WTC11 (cell line): Measurements from ENCODE around the gene ALDOB. TPM values are rescaled to one million over a fixed set of nuclear protein-coding genes. Genes with fewer than 3 reads are reported as not detected.

ENCODE experiments used
- ATAC-seq: fragments of 200-7000 bp; cut with Tn5 transposase; 2 replicates; pipeline ENCODE4 v1.10.0; 2021; ENCODE audit warnings: mild to moderate bottlenecking, moderate library complexity
- CTCF ChIA-PET: fragments of 300-600 bp; sonication (Branson Sonifier 250); formaldehyde crosslinking; loops from one replicate; lab custom pipeline; 2021; ENCODE audit warnings: antibody characterized with exemption; lab: Charles Lee
- POLR2A ChIA-PET: fragments of 350-600 bp; sonication (Branson Sonifier 250); formaldehyde crosslinking; loops from one replicate; lab custom pipeline; 2021; ENCODE audit warnings: antibody characterized with exemption; lab: Charles Lee
- DNase-seq: peaks from one replicate; pipeline ENCODE4 v3.0.0; 2021; ENCODE audit warnings: low spot score
- H3K27ac Mint-ChIP-seq: 2 replicates; pipeline ENCODE4 v1.8.0; 2021; ENCODE audit warnings: mixed read lengths
- H3K27me3 Mint-ChIP-seq: 2 replicates; pipeline ENCODE4 v1.8.0; 2021; ENCODE audit warnings: low read depth, mild to moderate bottlenecking, moderate library complexity, mixed read lengths
- H3K36me3 Mint-ChIP-seq: 2 replicates; pipeline ENCODE4 v1.8.0; 2021; ENCODE audit warnings: mixed read lengths
- H3K4me1 Mint-ChIP-seq: 2 replicates; pipeline ENCODE4 v1.8.0; 2022; ENCODE audit warnings: mixed read lengths
- H3K4me3 Mint-ChIP-seq: 2 replicates; pipeline ENCODE4 v1.8.0; 2021; ENCODE audit warnings: mild to moderate bottlenecking, moderate library complexity, mixed read lengths
- H3K9me3 Mint-ChIP-seq: 2 replicates; pipeline ENCODE4 v1.8.0; 2021; ENCODE audit warnings: mixed read lengths
- ATF1 ChIP-seq: sonication (generic); formaldehyde crosslinking; IDR thresholded peaks from 2 replicates; pipeline ENCODE4 v1.8.1; 2023; ENCODE audit warnings: mild to moderate bottlenecking, moderate library complexity, missing genetic modification reagents
- CTCF ChIP-seq: fragments of 200-600 bp; IDR thresholded peaks from 2 replicates; pipeline ENCODE4 v1.8.0; 2022; ENCODE audit warnings: antibody characterized with exemption
- ETV6 ChIP-seq: sonication (generic); formaldehyde crosslinking; IDR thresholded peaks from 2 replicates; pipeline ENCODE4 v1.8.1; 2022; ENCODE audit warnings: mild to moderate bottlenecking, missing genetic modification reagents
- FOXK1 ChIP-seq: sonication (generic); formaldehyde crosslinking; IDR thresholded peaks from 2 replicates; pipeline ENCODE4 v1.8.0; 2022; ENCODE audit warnings: mild to moderate bottlenecking, moderate library complexity, missing genetic modification reagents
- FOXP1 ChIP-seq: sonication (generic); formaldehyde crosslinking; IDR thresholded peaks from 2 replicates; pipeline ENCODE4 v1.8.0; 2022; ENCODE audit warnings: missing genetic modification reagents, mild to moderate bottlenecking, moderate library complexity, borderline replicate concordance
- FOXP4 ChIP-seq: sonication (generic); formaldehyde crosslinking; IDR thresholded peaks from 2 replicates; pipeline ENCODE4 v1.8.0; 2022; ENCODE audit warnings: mild to moderate bottlenecking, missing genetic modification reagents
- GTF2I ChIP-seq: fragments of 250-450 bp; sonication (Bioruptor Pico); conservative IDR thresholded peaks from 2 replicates; pipeline ENCODE4 v1.4.0; 2021; ENCODE audit warnings: mild to moderate bottlenecking
- JUN ChIP-seq: sonication (generic); formaldehyde crosslinking; IDR thresholded peaks from 2 replicates; pipeline ENCODE4 v1.8.0; 2023; ENCODE audit warnings: mild to moderate bottlenecking, missing genetic modification reagents
- MYBL2 ChIP-seq: sonication (generic); formaldehyde crosslinking; IDR thresholded peaks from 2 replicates; pipeline ENCODE4 v1.8.1; 2023; ENCODE audit warnings: mild to moderate bottlenecking, moderate library complexity, missing genetic modification reagents
- NFATC4 ChIP-seq: fragments of 250-450 bp; sonication (Bioruptor Pico); IDR thresholded peaks from 2 replicates; pipeline ENCODE4 v1.9.0; 2021; ENCODE audit warnings: mild to moderate bottlenecking
- NR1H2 ChIP-seq: sonication (generic); formaldehyde crosslinking; IDR thresholded peaks from 2 replicates; pipeline ENCODE4 v1.9.0; 2021; ENCODE audit warnings: mild to moderate bottlenecking, moderate library complexity, missing genetic modification reagents
- NR2C2 ChIP-seq: sonication (generic); formaldehyde crosslinking; IDR thresholded peaks from 2 replicates; pipeline ENCODE4 v1.8.0; 2022; ENCODE audit warnings: mild to moderate bottlenecking, missing genetic modification reagents
- SP1 ChIP-seq: sonication (generic); formaldehyde crosslinking; conservative IDR thresholded peaks from 2 replicates; pipeline ENCODE4 v1.8.1; 2022; ENCODE audit warnings: missing genetic modification reagents
- TEAD1 ChIP-seq: sonication (generic); formaldehyde crosslinking; IDR thresholded peaks from 2 replicates; pipeline ENCODE4 v1.8.0; 2022; ENCODE audit warnings: mild to moderate bottlenecking, missing genetic modification reagents
- TEAD4 ChIP-seq: sonication (generic); formaldehyde crosslinking; IDR thresholded peaks from 2 replicates; pipeline ENCODE4 v1.8.0; 2022; ENCODE audit warnings: mild to moderate bottlenecking, missing genetic modification reagents
- ZNF317 ChIP-seq: sonication (generic); formaldehyde crosslinking; IDR thresholded peaks from 2 replicates; pipeline ENCODE4 v1.8.1; 2023; ENCODE audit warnings: low read depth, mild to moderate bottlenecking, moderate library complexity, missing genetic modification reagents, borderline replicate concordance
- ZNF416 ChIP-seq: fragments of 250-450 bp; sonication (Bioruptor Pico); IDR thresholded peaks from 2 replicates; pipeline ENCODE4 v1.9.0; 2021; ENCODE audit warnings: mild to moderate bottlenecking, inconsistent platforms
- ZNF423 ChIP-seq: fragments of 250-450 bp; sonication (Bioruptor Pico); IDR thresholded peaks from 2 replicates; pipeline ENCODE4 v2.1.2; 2022; ENCODE audit warnings: mild to moderate bottlenecking, moderate library complexity
- ZNF512 ChIP-seq: sonication (generic); formaldehyde crosslinking; IDR thresholded peaks from 2 replicates; pipeline ENCODE4 v1.8.1; 2022; ENCODE audit warnings: missing genetic modification reagents, borderline replicate concordance
- total RNA-seq: library from RNA; stranded (reverse); gene quantifications from 3 replicates; pipeline ENCODE4 v1.2.3, GENCODE V29; 2021
- TF ChIP-seq, protein P1 (sequence below): sonication (generic); formaldehyde crosslinking; IDR thresholded peaks from 2 replicates; pipeline ENCODE4 v1.8.1; 2022; ENCODE audit warnings: mild to moderate bottlenecking, missing genetic modification reagents, moderate library complexity, borderline replicate concordance
- TF ChIP-seq, protein P2 (sequence below): sonication (generic); formaldehyde crosslinking; IDR thresholded peaks from 2 replicates; pipeline ENCODE4 v1.8.1; 2023; ENCODE audit warnings: mild to moderate bottlenecking, missing genetic modification reagents
- TF ChIP-seq, protein P3 (sequence below): sonication (generic); formaldehyde crosslinking; IDR thresholded peaks from 2 replicates; pipeline ENCODE4 v1.8.1; 2023; ENCODE audit warnings: mild to moderate bottlenecking, missing genetic modification reagents

Gene ALDOB
- total RNA-seq, 1 experiment from 2014 or later: 0.94 TPM

GRCh38 chr9:101470929-101471328, 35.4 kb upstream of the ALDOB start:
- Mint-ChIP-seq H3K9me3 (no peaks in the 10 kb centered on the region), H3K36me3 (peaks cover 17% of the 10 kb centered on the region), H3K27ac (no peak overlapping the region), H3K4me3 (no peak overlapping the region), H3K27me3 (no peaks in the 10 kb centered on the region), H3K4me1 (peaks cover 19% of the 10 kb centered on the region)
- no peak for DNase-seq
- POLR2A ChIA-PET: no interaction called here
- ATAC-seq: no peak
- CTCF ChIA-PET: no interaction called here
- TF ChIP-seq GTF2I (CRISPR knock-in tag) (no peak), ETV6 (CRISPR knock-in tag) (no peak), ZNF512 (CRISPR knock-in tag) (no peak), NR2C2 (CRISPR knock-in tag) (no peak), TEAD1 (CRISPR knock-in tag) (no peak), MYBL2 (CRISPR knock-in tag) (no peak)
- TF ChIP-seq, protein P1, sequence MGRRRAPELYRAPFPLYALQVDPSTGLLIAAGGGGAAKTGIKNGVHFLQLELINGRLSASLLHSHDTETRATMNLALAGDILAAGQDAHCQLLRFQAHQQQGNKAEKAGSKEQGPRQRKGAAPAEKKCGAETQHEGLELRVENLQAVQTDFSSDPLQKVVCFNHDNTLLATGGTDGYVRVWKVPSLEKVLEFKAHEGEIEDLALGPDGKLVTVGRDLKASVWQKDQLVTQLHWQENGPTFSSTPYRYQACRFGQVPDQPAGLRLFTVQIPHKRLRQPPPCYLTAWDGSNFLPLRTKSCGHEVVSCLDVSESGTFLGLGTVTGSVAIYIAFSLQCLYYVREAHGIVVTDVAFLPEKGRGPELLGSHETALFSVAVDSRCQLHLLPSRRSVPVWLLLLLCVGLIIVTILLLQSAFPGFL: no peak
- TF ChIP-seq, protein P2, sequence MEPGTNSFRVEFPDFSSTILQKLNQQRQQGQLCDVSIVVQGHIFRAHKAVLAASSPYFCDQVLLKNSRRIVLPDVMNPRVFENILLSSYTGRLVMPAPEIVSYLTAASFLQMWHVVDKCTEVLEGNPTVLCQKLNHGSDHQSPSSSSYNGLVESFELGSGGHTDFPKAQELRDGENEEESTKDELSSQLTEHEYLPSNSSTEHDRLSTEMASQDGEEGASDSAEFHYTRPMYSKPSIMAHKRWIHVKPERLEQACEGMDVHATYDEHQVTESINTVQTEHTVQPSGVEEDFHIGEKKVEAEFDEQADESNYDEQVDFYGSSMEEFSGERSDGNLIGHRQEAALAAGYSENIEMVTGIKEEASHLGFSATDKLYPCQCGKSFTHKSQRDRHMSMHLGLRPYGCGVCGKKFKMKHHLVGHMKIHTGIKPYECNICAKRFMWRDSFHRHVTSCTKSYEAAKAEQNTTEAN (CRISPR knock-in tag): no peak

DNA sequence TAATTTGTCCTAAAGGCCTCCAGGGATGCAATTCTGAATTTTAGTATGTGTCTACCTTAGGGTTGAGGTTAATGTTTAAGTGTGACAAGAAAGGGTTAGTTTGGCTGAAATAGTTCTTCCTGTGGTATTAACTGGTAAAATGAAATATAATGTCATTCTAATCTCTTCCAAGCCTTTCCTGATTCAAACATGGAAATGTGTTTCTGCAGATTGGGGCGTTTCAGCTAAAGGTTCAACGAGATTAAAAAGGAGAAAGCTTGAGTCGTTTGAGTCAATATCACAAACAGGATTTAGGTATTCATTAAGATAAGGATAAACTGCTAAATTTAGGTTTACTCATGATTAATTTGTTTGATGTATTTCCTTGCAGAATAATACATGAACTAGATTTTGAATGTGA, 34.4 kb upstream of the ALDOB start:
- ChIA-PET POLR2A (no interaction called here), CTCF (interaction anchor here (0.6 to 7.0 kb wide), 3 partner anchors 21 to 81 kb away, joined by 4 to 39 read pairs (median 6); no protein-coding TSS in a partner anchor)
- TF ChIP-seq ZNF416 (CRISPR knock-in tag) (no peak), FOXP4 (CRISPR knock-in tag) (no peak), SP1 (CRISPR knock-in tag) (no peak), NR1H2 (CRISPR knock-in tag) (no peak), FOXP1 (CRISPR knock-in tag) (no peak), ATF1 (CRISPR knock-in tag) (no peak), ZNF423 (CRISPR knock-in tag) (no peak), GTF2I (CRISPR knock-in tag) (no peak), CTCF (no peak), JUN (CRISPR knock-in tag) (no peak), NFATC4 (CRISPR knock-in tag) (no peak), FOXK1 (no peak), TEAD4 (CRISPR knock-in tag) (no peak), ZNF512 (CRISPR knock-in tag) (no peak), ZNF317 (CRISPR knock-in tag) (no peak)
- TF ChIP-seq, protein P3, sequence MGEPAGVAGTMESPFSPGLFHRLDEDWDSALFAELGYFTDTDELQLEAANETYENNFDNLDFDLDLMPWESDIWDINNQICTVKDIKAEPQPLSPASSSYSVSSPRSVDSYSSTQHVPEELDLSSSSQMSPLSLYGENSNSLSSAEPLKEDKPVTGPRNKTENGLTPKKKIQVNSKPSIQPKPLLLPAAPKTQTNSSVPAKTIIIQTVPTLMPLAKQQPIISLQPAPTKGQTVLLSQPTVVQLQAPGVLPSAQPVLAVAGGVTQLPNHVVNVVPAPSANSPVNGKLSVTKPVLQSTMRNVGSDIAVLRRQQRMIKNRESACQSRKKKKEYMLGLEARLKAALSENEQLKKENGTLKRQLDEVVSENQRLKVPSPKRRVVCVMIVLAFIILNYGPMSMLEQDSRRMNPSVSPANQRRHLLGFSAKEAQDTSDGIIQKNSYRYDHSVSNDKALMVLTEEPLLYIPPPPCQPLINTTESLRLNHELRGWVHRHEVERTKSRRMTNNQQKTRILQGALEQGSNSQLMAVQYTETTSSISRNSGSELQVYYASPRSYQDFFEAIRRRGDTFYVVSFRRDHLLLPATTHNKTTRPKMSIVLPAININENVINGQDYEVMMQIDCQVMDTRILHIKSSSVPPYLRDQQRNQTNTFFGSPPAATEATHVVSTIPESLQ (CRISPR knock-in tag): no peak

More for the DNA sequence above, 34.4 kb upstream of the ALDOB start:
- no peak for ATAC-seq
- Mint-ChIP-seq H3K4me1 (peaks cover 27% of the 10 kb centered on the region), H3K4me3 (no peak overlapping the region), H3K27me3 (no peaks in the 10 kb centered on the region), H3K9me3 (no peaks in the 10 kb centered on the region), H3K36me3 (peaks cover 9% of the 10 kb centered on the region), H3K27ac (no peak overlapping the region)
- DNase-seq: no peak
